Hepatic stellate cell (primary cell): ENCODE measurements around the gene ADAM12.
A peak's percentile ranks its signal among the peaks of the same experiment; 100 is the strongest.

Source experiments
- DNase-seq: peaks from one replicate; pipeline ENCODE4 v3.0.0; 2011; ENCODE audit warnings: low spot score

ADAM12 gene

DNA sequence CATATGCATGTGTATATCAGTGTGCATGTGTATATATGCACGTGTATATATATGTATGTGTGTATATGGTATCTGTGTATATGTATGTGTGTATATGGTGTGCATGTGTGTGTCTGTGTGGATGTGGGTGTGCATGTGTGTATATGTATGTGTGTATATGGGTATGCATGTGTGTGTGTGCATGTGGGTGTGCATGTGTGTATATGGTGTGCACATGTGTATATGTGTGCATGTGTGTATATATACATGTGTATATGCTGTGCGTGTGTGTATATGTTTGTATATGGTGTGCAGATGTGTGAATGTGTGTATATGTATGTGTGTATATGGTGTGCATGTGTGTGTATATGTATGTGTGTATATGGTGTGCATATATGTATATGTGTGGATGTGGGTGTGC lies 245.2 kb downstream of the ADAM12 start:
- no peak for DNase-seq

- DNase-seq, result no peak
Observed at GRCh38 chr10:126140746-126141273, 247.5 kb downstream of the ADAM12 start.

GRCh38 chr10:126137562-126138221 lies 250.6 kb downstream of the ADAM12 start:
- DNase-seq, result no peak

- no peak for DNase-seq
Observed at GRCh38 chr10:126135941-126136595, 252.2 kb downstream of the ADAM12 start.

DNA sequence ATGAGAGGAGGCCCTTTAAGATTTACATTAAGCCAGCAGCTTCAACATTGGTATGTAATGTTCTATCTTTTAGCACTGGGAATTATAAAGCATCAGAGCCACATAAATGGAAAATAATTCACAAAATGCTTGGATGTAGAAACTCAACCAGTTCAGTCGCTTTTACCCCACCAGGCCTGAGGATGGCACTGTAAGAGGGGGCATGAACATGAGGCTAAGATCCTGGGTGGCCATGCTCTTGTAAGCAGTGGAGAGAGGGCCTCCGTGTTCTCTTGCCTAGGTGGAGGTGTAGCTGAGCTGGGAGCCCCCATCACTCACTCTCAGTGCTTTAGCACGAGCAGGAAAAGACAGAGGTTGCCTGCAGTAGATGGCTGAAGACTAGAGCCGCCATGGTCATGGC lies 253.1 kb downstream of the ADAM12 start:
- DNase-seq, result no peak

DNA sequence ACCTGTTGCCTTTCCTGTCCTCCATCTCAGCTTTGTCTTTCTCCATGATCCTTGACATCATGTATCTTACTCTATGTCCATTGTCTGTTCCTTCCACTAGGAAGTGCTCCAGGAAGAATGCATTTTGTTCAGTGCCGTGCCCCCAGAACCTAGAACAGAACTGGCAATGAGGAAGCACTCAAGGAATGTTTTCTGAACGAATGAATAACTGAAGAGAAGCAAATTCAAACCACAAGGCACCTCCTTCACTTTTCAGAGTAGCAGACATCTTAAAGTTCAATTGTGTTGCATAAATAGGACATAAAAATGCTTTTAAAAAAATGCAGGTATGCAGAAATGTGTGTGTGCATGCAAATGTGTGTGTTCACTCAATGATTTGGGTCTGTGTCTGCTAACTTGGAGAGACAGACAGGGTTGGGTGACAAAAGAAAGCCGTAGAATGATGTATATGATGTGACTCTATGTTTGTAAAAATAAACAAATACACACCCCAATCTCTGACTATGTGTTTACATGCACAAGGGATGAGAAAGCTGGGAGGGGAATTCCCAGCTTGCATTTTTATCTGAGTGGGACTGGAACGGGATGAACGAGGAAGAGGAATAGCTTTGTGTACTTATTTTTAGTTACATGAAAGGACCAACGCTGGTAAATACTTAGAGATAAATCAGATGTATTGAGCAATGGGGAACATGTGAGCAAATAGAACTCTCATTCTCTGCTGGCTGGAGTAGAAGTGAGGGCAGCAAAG lies 254.2 kb downstream of the ADAM12 start:
- DNase-seq, result peak; percentile 55

- DNase-seq, result no peak
Observed at GRCh38 chr10:126133082-126133620, 255.1 kb downstream of the ADAM12 start.

DNA sequence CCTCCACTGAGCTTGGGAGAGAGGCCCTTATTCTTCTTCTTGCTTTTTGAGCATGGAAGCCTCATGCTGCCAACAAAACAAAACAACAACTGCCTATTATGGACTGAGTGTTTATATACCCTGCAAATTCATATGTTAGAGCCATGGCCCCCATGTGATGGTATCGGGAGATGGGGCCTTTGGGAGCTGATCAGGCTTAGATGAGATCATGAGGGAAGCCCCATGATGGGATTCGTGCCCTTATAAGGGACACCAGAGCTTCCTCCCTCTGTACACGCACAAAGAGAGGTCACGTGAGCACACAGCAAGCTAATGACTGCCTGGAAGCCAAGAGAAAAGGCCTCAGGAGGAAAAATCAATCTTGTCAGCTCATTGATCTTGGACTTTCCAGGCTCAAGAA lies 256.9 kb downstream of the ADAM12 start:
- no peak for DNase-seq

DNA sequence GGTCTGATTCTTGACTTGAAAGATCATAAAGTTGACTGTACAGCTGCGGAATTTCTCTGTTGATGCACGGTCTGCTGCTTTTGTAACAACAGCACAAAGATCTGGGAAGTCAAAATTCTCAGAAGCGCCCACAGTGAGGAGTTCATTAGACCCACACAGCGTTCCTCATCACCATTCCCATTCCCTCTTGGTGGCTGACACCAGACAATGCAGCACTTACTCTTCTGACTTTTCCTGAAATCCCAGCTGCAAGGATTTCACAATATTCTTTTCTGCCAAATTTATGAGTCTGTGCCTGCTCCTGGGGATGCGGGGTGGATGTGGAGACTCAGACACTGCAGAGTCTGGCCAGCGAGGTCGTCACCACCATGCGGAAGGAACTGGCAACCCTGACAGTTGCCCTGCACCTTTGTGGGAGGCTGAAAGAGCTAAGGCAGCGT lies 258.0 kb downstream of the ADAM12 start:
- no peak for DNase-seq

GRCh38 chr10:126129026-126129425 lies 259.3 kb downstream of the ADAM12 start:
- DNase-seq, result no peak

- DNase-seq, result no peak
Observed at GRCh38 chr10:126128581-126128980, 259.7 kb downstream of the ADAM12 start.

DNA sequence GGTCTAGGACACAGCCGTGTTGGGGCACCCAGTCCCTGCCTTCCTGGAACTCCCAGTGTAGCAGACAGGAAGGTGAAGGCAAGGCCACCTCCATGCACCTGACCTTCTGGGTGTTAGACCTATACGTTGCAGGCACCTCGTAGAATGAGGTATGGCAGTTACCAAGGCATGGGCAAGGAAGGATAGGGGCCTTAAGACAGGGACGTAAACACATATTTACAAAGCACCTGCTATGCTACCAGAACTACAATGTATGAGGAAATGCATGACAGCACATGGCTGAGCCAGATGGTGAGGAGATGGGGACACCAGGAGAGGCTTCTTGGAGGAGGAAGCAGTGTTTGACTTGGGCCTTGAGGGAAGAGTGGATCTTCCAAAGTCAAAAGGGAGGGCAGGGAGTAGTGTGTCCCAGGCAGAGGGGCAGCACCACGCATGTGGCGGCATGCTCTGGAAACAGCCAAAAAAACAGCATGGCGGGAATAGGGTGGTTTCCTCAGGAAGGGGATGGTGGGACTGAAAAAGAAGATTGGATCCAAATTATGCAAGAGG lies 260.7 kb downstream of the ADAM12 start:
- no peak for DNase-seq

- no peak for DNase-seq
Observed at GRCh38 chr10:126126866-126127265, 261.4 kb downstream of the ADAM12 start.

DNA sequence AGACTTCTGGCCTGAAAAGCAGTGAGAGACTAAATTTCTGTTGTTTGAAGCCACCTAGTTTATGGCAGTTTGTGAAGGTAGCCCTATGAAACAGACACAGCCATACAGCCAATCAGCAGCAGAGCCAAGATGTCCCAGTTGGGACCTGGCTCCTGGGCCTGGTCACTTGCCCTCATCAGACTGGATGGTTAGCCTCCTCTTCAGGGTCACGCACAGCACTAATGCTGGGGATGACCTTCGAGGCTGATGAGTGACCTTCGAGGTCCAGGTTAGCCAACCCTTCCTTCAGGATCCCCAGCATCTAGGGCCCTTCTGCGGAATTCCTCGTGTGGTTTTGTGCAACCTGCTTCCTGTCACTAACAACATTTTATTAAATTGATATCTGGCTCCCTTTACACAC lies 262.3 kb downstream of the ADAM12 start:
- DNase-seq, result no peak

DNA sequence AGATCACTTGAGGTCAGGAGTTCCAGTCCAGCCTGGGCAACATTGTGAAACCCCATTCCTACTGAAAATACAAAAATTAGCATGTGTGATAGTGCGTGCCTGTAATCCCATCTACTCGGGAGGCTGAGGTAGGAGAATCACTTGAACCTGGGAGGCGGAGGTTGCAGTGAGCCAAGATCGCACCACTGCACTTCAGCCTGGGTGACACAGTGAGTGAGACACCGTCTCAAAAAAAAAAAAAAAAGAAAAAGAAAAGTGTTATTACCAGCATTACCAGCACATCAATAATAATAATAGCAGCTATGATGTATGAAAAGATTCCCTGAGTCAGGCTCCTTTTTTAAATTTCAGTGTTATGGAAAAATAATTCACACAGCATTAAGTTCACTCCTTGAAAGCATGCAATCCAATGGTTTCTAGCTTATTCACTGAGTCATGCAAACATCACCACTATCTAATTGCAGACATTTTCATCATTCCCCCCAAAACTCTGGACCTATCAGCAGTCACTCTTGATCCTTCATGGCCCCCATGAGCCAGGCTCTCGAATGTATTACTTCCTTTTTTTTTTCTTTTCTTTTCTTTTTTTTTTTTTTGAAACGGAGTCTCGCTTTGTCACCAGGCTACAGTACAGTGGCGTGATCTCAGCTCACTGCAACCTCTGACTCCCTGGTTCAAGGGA lies 263.5 kb downstream of the ADAM12 start:
- DNase-seq, result no peak

GRCh38 chr10:126124046-126124445 lies 264.2 kb downstream of the ADAM12 start:
- no peak for DNase-seq

- no peak for DNase-seq
Observed at GRCh38 chr10:126123466-126123865, 264.8 kb downstream of the ADAM12 start.

DNA sequence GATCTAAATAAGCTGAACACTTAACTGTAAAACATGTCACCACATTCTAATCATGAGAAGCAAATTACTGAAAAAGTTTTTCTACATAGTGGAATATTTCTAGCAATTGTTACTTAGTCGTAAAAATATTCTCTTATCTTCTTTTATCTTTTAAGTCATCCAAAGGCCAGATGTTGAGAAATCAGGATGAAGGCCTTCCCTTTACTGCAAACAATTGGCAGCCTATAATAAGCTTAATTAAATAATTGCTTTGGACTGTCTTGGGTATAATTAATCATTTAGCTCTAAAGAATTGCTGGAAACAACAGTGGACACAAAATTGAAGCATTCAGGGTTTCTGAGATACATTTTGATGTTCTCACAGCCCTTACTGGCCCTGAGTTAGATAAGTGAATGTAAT lies 265.4 kb downstream of the ADAM12 start:
- no peak for DNase-seq

DNA sequence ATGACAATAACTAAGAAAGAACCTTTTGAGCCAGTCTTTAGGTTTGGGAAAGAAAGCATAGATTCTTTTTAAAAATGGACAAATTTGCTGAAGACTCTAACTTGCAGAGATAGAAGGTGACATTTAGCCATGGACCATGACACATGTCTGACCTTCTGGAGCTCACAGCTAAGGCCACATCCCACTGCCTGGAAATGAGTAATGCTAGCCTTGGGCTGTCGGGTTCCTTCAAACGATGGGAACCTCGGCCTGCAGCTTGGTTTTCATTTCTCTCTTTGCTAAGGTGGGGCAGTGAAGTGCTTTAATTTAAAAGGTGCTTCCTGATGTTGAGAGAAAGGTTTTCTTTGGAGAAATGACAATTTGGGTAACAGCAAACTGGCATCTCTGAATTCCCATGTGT lies 268.7 kb downstream of the ADAM12 start:
- no peak for DNase-seq

- DNase-seq, result no peak
Observed at GRCh38 chr10:126118476-126118875, 269.8 kb downstream of the ADAM12 start.

DNA sequence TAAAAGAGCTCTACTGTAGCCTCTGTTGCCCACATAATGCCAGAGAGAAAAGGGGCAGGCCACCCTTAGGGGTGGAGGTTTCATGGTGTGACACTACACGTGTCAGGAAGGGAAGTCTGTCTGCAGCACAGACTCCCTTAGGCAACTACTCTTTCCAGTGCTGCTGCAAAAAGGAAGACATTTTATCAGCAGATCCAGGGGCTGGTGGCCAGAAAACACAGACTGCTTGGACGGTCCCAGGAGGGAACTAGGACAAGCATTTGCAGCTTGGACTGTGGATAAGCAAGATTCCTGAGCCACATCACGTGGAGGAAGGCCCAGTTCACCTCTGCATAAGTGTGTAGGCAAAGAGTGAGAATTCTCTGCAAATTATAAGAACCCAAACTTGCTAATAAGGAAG lies 271.1 kb downstream of the ADAM12 start:
- no peak for DNase-seq

GRCh38 chr10:126115886-126116285 lies 272.4 kb downstream of the ADAM12 start:
- no peak for DNase-seq
